Muscle of leg (tissue), 11 donors: ENCODE results near the gene TRPC4AP. TPM values are rescaled to one million over a fixed set of nuclear protein-coding genes. Genes with fewer than 3 reads are reported as not detected.

Experiments
- DNase-seq: peaks from one replicate; pipeline ENCODE4 v3.0.0; 2013
- H3K27ac ChIP-seq: one replicate; pipeline ENCODE4 v1.5.1; 2013; ENCODE audit warnings: mild to moderate bottlenecking, low read length, control low read depth
- H3K27me3 ChIP-seq: one replicate; pipeline ENCODE4 v1.6.1; 2013; ENCODE audit warnings: low read length; ENCODE audit not compliant: control insufficient read depth, insufficient read depth
- H3K36me3 ChIP-seq: one replicate; pipeline ENCODE4 v1.6.1; 2013; ENCODE audit warnings: low read length; ENCODE audit not compliant: control insufficient read depth, insufficient read depth
- H3K4me1 ChIP-seq: one replicate; pipeline ENCODE4 v1.6.1; 2013; ENCODE audit warnings: low read length; ENCODE audit not compliant: control insufficient read depth, insufficient read depth
- H3K4me3 ChIP-seq: one replicate; pipeline ENCODE4 v1.5.1; 2013; ENCODE audit warnings: low read length, control low read depth
- H3K9me3 ChIP-seq: replicated peaks from 2 replicates; pipeline ENCODE4 v1.6.1; 2013; ENCODE audit warnings: low read depth, low read length; ENCODE audit not compliant: control insufficient read depth
- WGBS: methylation state at CpG from one replicate; pipeline ENCODE4 v1.1.5; 2013; ENCODE audit warnings: missing lambda C conversion rate; ENCODE audit not compliant: insufficient coverage; 5-methylcytosine and 5-hydroxymethylcytosine counted together
- polyA plus RNA-seq, 8 donors: library from polyadenylated mRNA; unstranded; fragments of 120-200 nt; gene quantifications; one replicate each; pipeline versions ENCODE4 v1.2.1 to v1.2.3, GENCODE V29; 2013; ENCODE audit warnings: inconsistent platforms in 1 of 8, low replicate concordance in 1 of 8; ENCODE audit not compliant: insufficient read length in 8 of 8, insufficient read depth in 1 of 8
- total RNA-seq: library from RNA; stranded (reverse); fragments of 120-200 nt; gene quantifications from one replicate; pipeline ENCODE4 v1.2.4, GENCODE V29; 2013

Gene TRPC4AP
- total and polyA plus RNA-seq, 9 donors, result 28.6 to 61.0 (median 56.5) TPM

- Histone ChIP-seq H3K4me1 (no peaks in the 10 kb centered on the region), H3K27ac (no peak overlapping the region), H3K9me3 (no peaks in the 10 kb centered on the region), H3K4me3 (no peak overlapping the region), H3K27me3 (no peaks in the 10 kb centered on the region), H3K36me3 (no peaks in the 10 kb centered on the region)
- DNase-seq, result no peak
- WGBS, result no CpG with 5 or more reads among the region's 4 CpGs
These were observed 16.3 kb upstream of the TRPC4AP start for GRCh38 chr20:35108921-35109320.

GRCh38 chr20:35106827-35107380 lies 14.3 kb upstream of the TRPC4AP start:
- no CpG with 5 or more reads among the region's 1 CpG for WGBS
- Histone ChIP-seq H3K4me1 (no peaks in the 10 kb centered on the region), H3K9me3 (no peaks in the 10 kb centered on the region), H3K27ac (no peak overlapping the region), H3K27me3 (no peaks in the 10 kb centered on the region), H3K4me3 (no peak overlapping the region), H3K36me3 (no peaks in the 10 kb centered on the region)
- no peak for DNase-seq

GRCh38 chr20:35104685-35105295 lies 12.2 kb upstream of the TRPC4AP start:
- H3K27me3 ChIP-seq, result no peaks in the 10 kb centered on the region
- no peak for DNase-seq
- H3K9me3 ChIP-seq, result no peaks in the 10 kb centered on the region
- no peaks in the 10 kb centered on the region for H3K36me3 ChIP-seq
- no CpG with 5 or more reads among the region's 3 CpGs for WGBS
- H3K4me3 ChIP-seq, result no peak overlapping the region
- no peak overlapping the region for H3K27ac ChIP-seq
- no peaks in the 10 kb centered on the region for H3K4me1 ChIP-seq

GRCh38 chr20:35101620-35102019 lies 9.0 kb upstream of the TRPC4AP start:
- H3K9me3 ChIP-seq, result no peaks in the 10 kb centered on the region
- no peaks in the 10 kb centered on the region for H3K36me3 ChIP-seq
- 95% methylated on average over 4 of the region's 8 CpGs for WGBS
- no peaks in the 10 kb centered on the region for H3K4me1 ChIP-seq
- H3K27me3 ChIP-seq, result no peaks in the 10 kb centered on the region
- H3K27ac ChIP-seq, result no peak overlapping the region
- no peak for DNase-seq
- no peak overlapping the region for H3K4me3 ChIP-seq

GRCh38 chr20:35093267-35093884 lies 769 bp upstream of the TRPC4AP start:
- Histone ChIP-seq H3K36me3 (peaks cover 4% of the 10 kb centered on the region), H3K4me1 (peaks cover 14% of the 10 kb centered on the region), H3K27me3 (no peaks in the 10 kb centered on the region), H3K27ac (peak overlapping the region; percentile 66), H3K4me3 (peak overlapping the region; percentile 66), H3K9me3 (no peaks in the 10 kb centered on the region)
- WGBS, result 67% methylated on average over 5 of the region's 8 CpGs
- no peak for DNase-seq

DNA sequence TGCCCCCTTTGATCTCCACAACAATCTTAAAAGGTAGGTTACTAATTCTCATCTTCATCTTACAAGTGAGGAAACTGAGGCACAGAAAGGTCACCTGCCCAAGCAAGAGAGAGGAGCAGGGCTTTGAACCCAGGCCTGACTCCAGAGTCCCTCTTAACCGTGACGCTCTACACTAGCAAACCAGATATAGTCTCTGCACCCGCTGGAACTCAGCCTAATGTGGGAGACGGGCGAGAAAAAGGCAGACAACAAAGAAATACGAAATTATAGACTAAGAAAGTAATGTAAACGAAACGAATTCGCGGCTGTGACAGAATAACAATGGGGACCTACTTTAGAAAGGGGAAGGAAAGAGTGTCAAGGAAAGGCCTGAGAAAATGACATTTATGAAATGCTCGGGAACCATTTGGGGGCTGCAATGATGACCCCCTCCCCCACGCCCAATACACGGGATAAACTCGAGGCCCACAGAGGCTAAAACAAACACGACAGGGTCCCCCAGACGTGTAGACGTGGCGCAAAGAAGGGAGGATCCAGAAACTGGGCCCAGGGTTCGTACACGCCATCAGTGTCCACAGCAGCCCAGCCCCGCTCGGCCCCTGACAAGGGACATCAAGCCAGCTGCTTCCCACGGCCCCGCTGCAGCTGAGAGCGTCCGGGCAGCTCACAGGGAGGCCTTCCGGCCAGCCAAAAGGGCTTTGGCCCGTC lies 637 bp downstream of the TRPC4AP start:
- no peaks in the 10 kb centered on the region for H3K27me3 ChIP-seq
- WGBS, result 0% methylated on average over 18 of the region's 28 CpGs
- peak; percentile 83 for DNase-seq
- H3K4me1 ChIP-seq, result peaks cover 14% of the 10 kb centered on the region
- peaks cover 7% of the 10 kb centered on the region for H3K36me3 ChIP-seq
- no peaks in the 10 kb centered on the region for H3K9me3 ChIP-seq
- peak overlapping the region; percentile 90 for H3K27ac ChIP-seq
- peak overlapping the region; percentile 66 for H3K4me3 ChIP-seq

GRCh38 chr20:35088231-35089145 lies 4.1 kb downstream of the TRPC4AP start:
- Histone ChIP-seq H3K36me3 (peaks cover 9% of the 10 kb centered on the region), H3K4me1 (peaks cover 14% of the 10 kb centered on the region), H3K27ac (no peak overlapping the region), H3K4me3 (no peak overlapping the region), H3K9me3 (no peaks in the 10 kb centered on the region), H3K27me3 (no peaks in the 10 kb centered on the region)
- no CpG with 5 or more reads among the region's 2 CpGs for WGBS
- peak; percentile 11 for DNase-seq

DNA sequence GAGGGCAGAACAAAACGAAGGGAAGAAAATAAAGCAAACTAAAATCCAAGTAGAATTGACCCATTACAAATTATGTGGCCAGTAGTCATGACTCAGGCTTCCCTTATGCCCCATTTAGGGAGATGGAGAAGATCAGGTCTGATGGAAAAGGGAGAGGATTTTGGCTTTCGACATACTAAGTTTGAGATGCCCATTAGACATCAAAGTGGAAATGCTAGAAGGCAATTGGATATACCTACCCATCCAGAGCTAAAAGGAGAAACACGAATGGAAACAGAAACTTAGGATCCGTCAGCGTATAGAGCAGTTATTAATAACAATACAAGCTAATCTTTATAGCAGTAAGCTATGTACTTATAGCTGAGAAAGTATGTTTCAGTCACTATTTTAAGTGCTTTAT lies 4.8 kb downstream of the TRPC4AP start:
- H3K4me3 ChIP-seq, result no peak overlapping the region
- H3K27me3 ChIP-seq, result no peaks in the 10 kb centered on the region
- no peak overlapping the region for H3K27ac ChIP-seq
- DNase-seq, result no peak
- no peaks in the 10 kb centered on the region for H3K9me3 ChIP-seq
- WGBS, result no CpG with 5 or more reads among the region's 5 CpGs
- peaks cover 9% of the 10 kb centered on the region for H3K36me3 ChIP-seq
- H3K4me1 ChIP-seq, result peaks cover 10% of the 10 kb centered on the region

- no peak for DNase-seq
- no peak overlapping the region for H3K27ac ChIP-seq
- peaks cover 10% of the 10 kb centered on the region for H3K4me1 ChIP-seq
- no peak overlapping the region for H3K4me3 ChIP-seq
- H3K36me3 ChIP-seq, result peaks cover 9% of the 10 kb centered on the region
- H3K9me3 ChIP-seq, result no peaks in the 10 kb centered on the region
- 90% methylated on average over 2 of the region's 5 CpGs for whole genome bisulfite sequencing
- no peaks in the 10 kb centered on the region for H3K27me3 ChIP-seq
These were observed 5.3 kb downstream of the TRPC4AP start for GRCh38 chr20:35087355-35087754.
